PC-9 (cell line): Measurements from ENCODE around the gene STOML1.

ENCODE experiments used
- EZH2 ChIP-seq: fragments of 200-600 bp; sonication (generic); IDR thresholded peaks from 2 replicates; pipeline ENCODE4 v1.8.0; 2017; ENCODE audit warnings: antibody characterized with exemption, low read depth
- TF ChIP-seq, protein P1 (sequence below): fragments of 200-600 bp; sonication (generic); conservative IDR thresholded peaks from 2 replicates; pipeline ENCODE4 v1.6.1; 2017; ENCODE audit warnings: mixed run types, antibody characterized with exemption, mild to moderate bottlenecking, moderate library complexity

DNA sequence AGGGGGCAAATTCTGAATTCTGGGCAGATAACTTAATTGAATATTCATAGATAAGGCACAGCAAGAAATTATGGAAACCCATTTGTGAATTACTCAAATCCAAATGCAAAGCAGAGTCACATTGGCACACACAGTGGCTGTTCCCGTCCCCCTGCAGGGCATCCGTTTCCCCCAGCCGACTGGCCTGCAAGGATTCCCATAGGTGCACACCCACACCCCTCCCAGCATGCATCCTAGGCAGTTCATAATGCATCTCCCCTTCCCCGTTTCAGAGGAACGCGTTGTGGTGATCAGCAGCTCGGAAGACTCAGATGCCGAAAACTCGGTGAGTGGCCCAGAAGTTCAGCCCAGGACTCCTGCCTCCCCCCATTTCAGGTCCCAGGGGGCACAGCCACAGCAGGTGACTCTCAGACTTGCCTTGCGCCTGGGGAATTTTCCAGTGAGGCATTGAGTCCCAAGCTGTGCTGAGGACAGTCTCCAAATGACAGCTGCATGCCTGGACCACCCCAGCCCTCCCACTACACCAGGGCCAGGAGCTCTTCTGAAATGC, 42.2 kb upstream of the STOML1 start:
- TF ChIP-seq, protein P1, sequence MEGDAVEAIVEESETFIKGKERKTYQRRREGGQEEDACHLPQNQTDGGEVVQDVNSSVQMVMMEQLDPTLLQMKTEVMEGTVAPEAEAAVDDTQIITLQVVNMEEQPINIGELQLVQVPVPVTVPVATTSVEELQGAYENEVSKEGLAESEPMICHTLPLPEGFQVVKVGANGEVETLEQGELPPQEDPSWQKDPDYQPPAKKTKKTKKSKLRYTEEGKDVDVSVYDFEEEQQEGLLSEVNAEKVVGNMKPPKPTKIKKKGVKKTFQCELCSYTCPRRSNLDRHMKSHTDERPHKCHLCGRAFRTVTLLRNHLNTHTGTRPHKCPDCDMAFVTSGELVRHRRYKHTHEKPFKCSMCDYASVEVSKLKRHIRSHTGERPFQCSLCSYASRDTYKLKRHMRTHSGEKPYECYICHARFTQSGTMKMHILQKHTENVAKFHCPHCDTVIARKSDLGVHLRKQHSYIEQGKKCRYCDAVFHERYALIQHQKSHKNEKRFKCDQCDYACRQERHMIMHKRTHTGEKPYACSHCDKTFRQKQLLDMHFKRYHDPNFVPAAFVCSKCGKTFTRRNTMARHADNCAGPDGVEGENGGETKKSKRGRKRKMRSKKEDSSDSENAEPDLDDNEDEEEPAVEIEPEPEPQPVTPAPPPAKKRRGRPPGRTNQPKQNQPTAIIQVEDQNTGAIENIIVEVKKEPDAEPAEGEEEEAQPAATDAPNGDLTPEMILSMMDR = no peak
- no peak for TF ChIP-seq EZH2
